OCI-LY7 (cell line): ENCODE data around the gene TMEM167B. TPM values are rescaled to one million over a fixed set of nuclear protein-coding genes. Genes with fewer than 3 reads are reported as not detected.

Experiments used
- BruUV-seq: library from RNA; stranded (reverse); fragments of 400-500 nt; replicated peaks from 2 replicates; lab custom pipeline; 2021; lab: Mats Ljungman, UMichigan
- CTCF ChIA-PET: fragments of 300-600 bp; sonication (Branson Sonifier 250); formaldehyde crosslinking; loops from one replicate; lab custom pipeline; 2022; ENCODE audit warnings: antibody characterized with exemption; ENCODE audit not compliant: unreplicated experiment; lab: Charles Lee
- POLR2A ChIA-PET: fragments of 300-600 bp; sonication (Branson Sonifier 250); formaldehyde crosslinking; loops from one replicate; lab custom pipeline; 2022; ENCODE audit warnings: antibody characterized with exemption; lab: Charles Lee
- DNase-seq: peaks from one replicate; pipeline ENCODE4 v3.0.0-alpha.2; 2015; ENCODE audit warnings: low spot score
- H2AFZ ChIP-seq: fragments of 200-600 bp; sonication (generic), shearing (Covaris generic); 2 replicates; pipeline ENCODE4 v1.6.1; 2014; ENCODE audit warnings: mild to moderate bottlenecking, antibody characterized with exemption, low read length, moderate library complexity
- H3K27ac ChIP-seq: fragments of 200-600 bp; sonication (generic); 2 replicates; pipeline ENCODE4 v1.5.1; 2014; ENCODE audit warnings: mixed run types, low read depth, mild to moderate bottlenecking, moderate library complexity, low read length, inconsistent platforms; ENCODE audit not compliant: poor library complexity, severe bottlenecking
- H3K36me3 ChIP-seq: fragments of 200-600 bp; sonication (generic); 2 replicates; pipeline ENCODE4 v1.6.1; 2014; ENCODE audit warnings: mild to moderate bottlenecking, antibody characterized with exemption, low read length, moderate library complexity, mixed read lengths; ENCODE audit not compliant: insufficient read depth
- H3K4me1 ChIP-seq: fragments of 200-600 bp; sonication (generic); 2 replicates; pipeline ENCODE4 v1.5.1; 2014; ENCODE audit warnings: mild to moderate bottlenecking, low read length; ENCODE audit not compliant: insufficient read depth, poor library complexity, severe bottlenecking
- H3K4me2 ChIP-seq: fragments of 200-600 bp; sonication (generic); 2 replicates; pipeline ENCODE4 v1.6.1; 2014; ENCODE audit warnings: mild to moderate bottlenecking, low read length
- H3K4me3 ChIP-seq: fragments of 200-600 bp; sonication (generic); 2 replicates; pipeline ENCODE4 v1.5.1; 2014; ENCODE audit warnings: mild to moderate bottlenecking, low read depth, low read length; ENCODE audit not compliant: poor library complexity, severe bottlenecking
- H3K79me2 ChIP-seq: fragments of 200-600 bp; sonication (generic); 2 replicates; pipeline ENCODE4 v1.6.1; 2016; ENCODE audit warnings: low read depth, mild to moderate bottlenecking, low read length, moderate library complexity, mixed read lengths; ENCODE audit not compliant: insufficient read depth
- H3K9me2 ChIP-seq: fragments of 200-600 bp; sonication (generic); 2 replicates; pipeline ENCODE4 v1.6.1; 2016; ENCODE audit warnings: mild to moderate bottlenecking, low read length, mixed read lengths; ENCODE audit not compliant: insufficient read depth
- H3K9me3 ChIP-seq: fragments of 200-600 bp; sonication (generic); 2 replicates; pipeline ENCODE4 v1.6.1; 2014; ENCODE audit warnings: mild to moderate bottlenecking, mixed run types, low read length, mixed read lengths
- H4K20me1 ChIP-seq: fragments of 200-600 bp; sonication (generic); 2 replicates; pipeline ENCODE4 v1.6.1; 2014; ENCODE audit warnings: mild to moderate bottlenecking, antibody characterized with exemption, low read length, moderate library complexity, mixed read lengths; ENCODE audit not compliant: insufficient read depth
- EZH2phosphoT487 ChIP-seq: fragments of 200-600 bp; sonication (generic); IDR thresholded peaks from 2 replicates; pipeline ENCODE4 v1.6.1; 2018; ENCODE audit warnings: low read depth, borderline replicate concordance, mild to moderate bottlenecking, mixed run types, antibody characterized with exemption, low read length, moderate library complexity, mixed read lengths
- intact Hi-C: fragments of 100-400 bp; cut with micrococcal nuclease; formaldehyde crosslinking; loops from one replicate; pipeline ENCODE4 v1.10.0; 2022; ENCODE audit not compliant: unreplicated experiment
- total RNA-seq, 2 experiments: library from RNA; depleted of rRNA in 1 of 2; stranded (reverse); fragments of >200 nt in 1 of 2; shearing (Covaris generic) in 1 of 2; gene quantifications; 2 replicates each; pipeline ENCODE4 v1.2.3, GENCODE V29; 2014 to 2022
- TF ChIP-seq, protein P1 (sequence below): fragments of 200-600 bp; sonication (generic); conservative IDR thresholded peaks from 2 replicates; pipeline ENCODE4 v1.5.1; 2014; ENCODE audit warnings: mild to moderate bottlenecking, antibody characterized with exemption, low read length, moderate library complexity, mixed read lengths

The TMEM167B gene
- total RNA-seq, 2 experiments from 2014 or later: 12.3 to 21.2 TPM

- Histone ChIP-seq H3K27ac (no peak overlapping the region), H3K36me3 (no peaks in the 10 kb centered on the region), H3K9me2 (no peaks in the 10 kb centered on the region), H3K4me3 (no peak overlapping the region), H3K4me1 (peaks cover 1% of the 10 kb centered on the region), H3K79me2 (no peaks in the 10 kb centered on the region), H3K9me3 (no peaks in the 10 kb centered on the region), H4K20me1 (no peaks in the 10 kb centered on the region), H2AFZ (no peak overlapping the region), H3K4me2 (no peak overlapping the region)
- no peak for DNase-seq
- POLR2A ChIA-PET: interaction anchor here (0.7 to 1.0 kb wide), 3 partner anchors 12 to 112 kb away, joined by 3 to 4 read pairs (median 3); no protein-coding TSS in a partner anchor
- intact Hi-C loops: no loop called here
- CTCF ChIA-PET: no interaction called here
- BruUV-seq: no TSS peak
- TF ChIP-seq, protein P1, sequence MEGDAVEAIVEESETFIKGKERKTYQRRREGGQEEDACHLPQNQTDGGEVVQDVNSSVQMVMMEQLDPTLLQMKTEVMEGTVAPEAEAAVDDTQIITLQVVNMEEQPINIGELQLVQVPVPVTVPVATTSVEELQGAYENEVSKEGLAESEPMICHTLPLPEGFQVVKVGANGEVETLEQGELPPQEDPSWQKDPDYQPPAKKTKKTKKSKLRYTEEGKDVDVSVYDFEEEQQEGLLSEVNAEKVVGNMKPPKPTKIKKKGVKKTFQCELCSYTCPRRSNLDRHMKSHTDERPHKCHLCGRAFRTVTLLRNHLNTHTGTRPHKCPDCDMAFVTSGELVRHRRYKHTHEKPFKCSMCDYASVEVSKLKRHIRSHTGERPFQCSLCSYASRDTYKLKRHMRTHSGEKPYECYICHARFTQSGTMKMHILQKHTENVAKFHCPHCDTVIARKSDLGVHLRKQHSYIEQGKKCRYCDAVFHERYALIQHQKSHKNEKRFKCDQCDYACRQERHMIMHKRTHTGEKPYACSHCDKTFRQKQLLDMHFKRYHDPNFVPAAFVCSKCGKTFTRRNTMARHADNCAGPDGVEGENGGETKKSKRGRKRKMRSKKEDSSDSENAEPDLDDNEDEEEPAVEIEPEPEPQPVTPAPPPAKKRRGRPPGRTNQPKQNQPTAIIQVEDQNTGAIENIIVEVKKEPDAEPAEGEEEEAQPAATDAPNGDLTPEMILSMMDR: no peak
- no peak for TF ChIP-seq EZH2phosphoT487
These were observed 6.6 kb upstream of the TMEM167B start for GRCh38 chr1:109083923-109084322.

DNA sequence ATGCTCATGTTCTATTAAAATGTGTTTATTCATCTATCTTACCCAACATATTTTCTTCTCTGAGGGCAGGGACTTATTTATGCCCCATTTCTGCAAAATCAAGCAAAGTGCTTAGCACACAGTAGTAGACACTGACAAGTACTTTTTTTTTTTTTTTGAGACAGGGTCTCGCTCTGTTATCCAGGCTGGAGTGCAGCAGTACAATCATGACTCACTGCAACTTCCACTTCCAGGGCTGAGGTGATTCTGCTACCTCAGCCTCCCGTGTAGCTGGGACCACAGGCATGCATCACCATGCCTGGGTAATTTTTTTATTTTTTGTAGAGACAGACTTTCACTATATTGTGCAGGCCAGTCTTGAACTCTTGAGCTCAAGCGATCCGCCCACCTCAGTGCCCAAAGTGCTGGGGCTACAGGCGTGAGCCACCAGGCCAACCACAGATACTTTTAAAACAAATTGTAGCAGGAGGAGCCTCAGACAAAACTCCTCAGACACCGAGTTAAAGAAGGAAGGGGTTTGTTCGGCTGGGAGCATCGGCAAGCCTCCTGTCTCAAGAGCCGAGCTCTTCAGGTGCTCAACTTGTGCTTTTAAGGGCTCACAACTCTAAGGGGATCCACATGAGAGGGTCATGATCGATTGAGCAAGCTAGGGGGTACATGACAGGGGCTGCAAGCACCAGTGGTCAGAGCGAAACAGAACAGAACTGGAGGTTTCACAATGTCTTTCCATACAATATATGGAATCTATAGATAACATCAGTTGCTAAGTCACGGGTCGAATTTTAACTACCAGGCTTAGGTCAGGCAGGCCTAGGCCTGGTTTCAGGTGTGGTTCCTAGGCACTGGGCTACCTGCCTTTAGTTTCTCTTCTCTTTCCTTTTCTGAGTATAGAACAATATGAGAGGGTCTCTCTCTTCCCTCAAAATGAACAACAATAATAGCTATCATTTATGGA is 5.7 kb upstream of the TMEM167B start:
- Histone ChIP-seq H2AFZ (no peak overlapping the region), H4K20me1 (no peaks in the 10 kb centered on the region), H3K27ac (no peak overlapping the region), H3K9me3 (no peaks in the 10 kb centered on the region), H3K9me2 (no peaks in the 10 kb centered on the region), H3K4me3 (no peak overlapping the region), H3K79me2 (no peaks in the 10 kb centered on the region), H3K4me1 (peaks cover 3% of the 10 kb centered on the region), H3K36me3 (no peaks in the 10 kb centered on the region), H3K4me2 (no peak overlapping the region)
- CTCF ChIA-PET: no interaction called here
- POLR2A ChIA-PET: interaction anchor here (0.7 to 1.0 kb wide), 3 partner anchors 9 to 132 kb away, joined by 3 to 4 read pairs (median 3); partner anchors contain the start of gene TAF13
- no peak for TF ChIP-seq EZH2phosphoT487
- TF ChIP-seq, protein P1: no peak
- no TSS peak for BruUV-seq
- DNase-seq: no peak
- intact Hi-C loops: no loop called here
